ENCODE measurements around the gene LDB3.

The LDB3 gene

GRCh38 chr10:86664341-86665217 is 3.7 kb upstream of the LDB3 start:
- no peak for DNase-seq (ENCODE audit: low read depth)

GRCh38 chr10:86665218-86665607 is 3.1 kb upstream of the LDB3 start:
- no peak for DNase-seq (ENCODE audit: low read depth)

- DNase-seq (ENCODE audit: low read depth), result no peak
These were observed 2.4 kb upstream of the LDB3 start for GRCh38 chr10:86665868-86666267.

- no peak for DNase-seq (ENCODE audit: low read depth)
These were observed 1.8 kb upstream of the LDB3 start for GRCh38 chr10:86666538-86666937.

- DNase-seq (ENCODE audit: low read depth), result no peak
These were observed 710 bp upstream of the LDB3 start for GRCh38 chr10:86667421-86668181.

- no peak for DNase-seq (ENCODE audit: low read depth)
These were observed 2.0 kb downstream of the LDB3 start for GRCh38 chr10:86670290-86670811.

GRCh38 chr10:86670876-86671275 is 2.6 kb downstream of the LDB3 start:
- no peak for DNase-seq (ENCODE audit: low read depth)

GRCh38 chr10:86671419-86671818 is 3.1 kb downstream of the LDB3 start:
- no peak for DNase-seq (ENCODE audit: low read depth)

GRCh38 chr10:86671985-86672710 is 3.8 kb downstream of the LDB3 start:
- no peak for DNase-seq (ENCODE audit: low read depth)

- DNase-seq (ENCODE audit: low read depth), result no peak
These were observed 5.0 kb downstream of the LDB3 start for GRCh38 chr10:86673216-86673826.

- no peak for DNase-seq (ENCODE audit: low read depth)
These were observed 5.7 kb downstream of the LDB3 start for GRCh38 chr10:86673827-86674581.

GRCh38 chr10:86674912-86675311 is 6.6 kb downstream of the LDB3 start:
- DNase-seq (ENCODE audit: low read depth), result no peak

- DNase-seq (ENCODE audit: low read depth), result no peak
These were observed 9.1 kb downstream of the LDB3 start for GRCh38 chr10:86677374-86677773.

- DNase-seq (ENCODE audit: low read depth), result no peak
These were observed 10.9 kb downstream of the LDB3 start for GRCh38 chr10:86678999-86679792.

GRCh38 chr10:86681047-86681446 is 12.7 kb downstream of the LDB3 start:
- DNase-seq (ENCODE audit: low read depth), result no peak

- no peak for DNase-seq (ENCODE audit: low read depth)
These were observed 13.5 kb downstream of the LDB3 start for GRCh38 chr10:86681722-86682386.

GRCh38 chr10:86682675-86683074 is 14.4 kb downstream of the LDB3 start:
- no peak for DNase-seq (ENCODE audit: low read depth)

- DNase-seq (ENCODE audit: low read depth), result no peak
These were observed 16.2 kb downstream of the LDB3 start for GRCh38 chr10:86684331-86685097.

GRCh38 chr10:86685416-86685815 is 17.1 kb downstream of the LDB3 start:
- DNase-seq (ENCODE audit: low read depth), result no peak

Data from stimulated activated CD8-positive, alpha-beta memory T cell treated with anti-CD3 and anti-CD28 coated beads, Interleukin-12 subunit alpha, Interleukin-12 subunit beta, amount 100 ng/mL, for 4 hours (primary cell).